Vein endothelial cell (primary cell): Measurements from ENCODE around the gene EMD. TPM values are rescaled to one million over a fixed set of nuclear protein-coding genes. Genes with fewer than 3 reads are reported as not detected.

ENCODE experiments used
- small RNA-seq: library from RNA; depleted of rRNA; stranded (forward); fragments of <200 nt; gene quantifications from one replicate; pipeline ENCODE3, GENCODE V24; 2012
- total RNA-seq: library from RNA; depleted of rRNA; stranded (reverse); fragments of >200 nt; gene quantifications from 2 replicates; pipeline ENCODE4 v1.2.3, GENCODE V29; 2012

The EMD gene
- 40.6 and 56.5 TPM in 2 replicates for total RNA-seq

GRCh38 chrX:154378799-154379568 lies at the start of gene EMD:
Gene EMD (plus strand): TSS chrX:154379295. CDS start chrX:154379485, 190 bp downstream.

GRCh38 chrX:154374313-154375155 lies 4.6 kb upstream of the EMD start, which contains the start of gene FLNA:
Gene FLNA (minus strand): TSS chrX:154374634. CDS start chrX:154371245, 3,389 bp downstream.

GRCh38 chrX:154397888-154398667 lies 19.0 kb downstream of the EMD start, which contains the start of gene RPL10:
Gene RPL10 (plus strand): TSS chrX:154398377. CDS start chrX:154398520, 143 bp downstream.

GRCh38 chrX:154409222-154409871 lies 30.3 kb downstream of the EMD start, which contains the start of gene DNASE1L1:
Gene DNASE1L1 (minus strand): TSS chrX:154409254. CDS start chrX:154405568, 3,686 bp downstream.

GRCh38 chrX:154428176-154429171 lies 49.4 kb downstream of the EMD start, which contains the start of gene ATP6AP1:
Gene ATP6AP1 (plus strand): TSS chrX:154428677. CDS start chrX:154428693, 16 bp downstream.

Small RNA genes within 50 kb of the gene (small RNA-seq; reads per million reads assigned to genes)
- gene SNORA70, result not detected

Other genes with a start within 250 kb of the EMD start
- gene OPN1LW, start 235.1 kb upstream of the EMD start, total RNA-seq, result not detected in 2 replicates
- gene OPN1MW, start 196.7 kb upstream of the EMD start, total RNA-seq, result not detected in 2 replicates
- gene OPN1MW2, start 159.5 kb upstream of the EMD start, total RNA-seq, result not detected in 2 replicates
- not detected in 2 replicates for gene OPN1MW3, start 121.7 kb upstream of the EMD start, total RNA-seq
- not detected in 2 replicates for gene TEX28, start 84.2 kb upstream of the EMD start, total RNA-seq
- gene TKTL1, start 83.5 kb upstream of the EMD start, total RNA-seq, result 0.10 TPM in 1 of 2 replicates, not detected in the other
- 1,650 and 2,218 TPM in 2 replicates for gene FLNA, start 4.7 kb upstream of the EMD start, total RNA-seq
- gene RPL10, start 19.1 kb downstream of the EMD start, total RNA-seq, result 3,434 and 3,696 TPM in 2 replicates
- gene DNASE1L1, start 30.0 kb downstream of the EMD start, total RNA-seq, result 102 and 110 TPM in 2 replicates
- gene TAFAZZIN, start 32.2 kb downstream of the EMD start, total RNA-seq, result 22.4 and 22.9 TPM in 2 replicates
- gene ATP6AP1, start 49.4 kb downstream of the EMD start, total RNA-seq, result 83.5 and 83.6 TPM in 2 replicates
- gene GDI1, start 57.9 kb downstream of the EMD start, total RNA-seq, result 80.5 and 121 TPM in 2 replicates
- gene FAM50A, start 64.8 kb downstream of the EMD start, total RNA-seq, result 39.4 and 44.1 TPM in 2 replicates
- gene PLXNA3, start 79.0 kb downstream of the EMD start, total RNA-seq, result 14.9 and 21.6 TPM in 2 replicates
- gene LAGE3, start 100.0 kb downstream of the EMD start, total RNA-seq, result 15.4 and 18.9 TPM in 2 replicates
- gene UBL4A, start 107.3 kb downstream of the EMD start, total RNA-seq, result 39.9 and 43.1 TPM in 2 replicates
- 29.9 and 33.6 TPM in 2 replicates for gene SLC10A3, start 111.3 kb downstream of the EMD start, total RNA-seq
- 17.7 and 22.2 TPM in 2 replicates for gene FAM3A, start 136.9 kb downstream of the EMD start, total RNA-seq
- 96.0 and 108 TPM in 2 replicates for gene G6PD, start 167.6 kb downstream of the EMD start, total RNA-seq
- gene IKBKG, start 168.3 kb downstream of the EMD start, total RNA-seq, result 25.7 and 26.8 TPM in 2 replicates
- not detected in 2 replicates for gene CTAG1A, start 205.8 kb downstream of the EMD start, total RNA-seq
- gene CTAG1B, start 240.0 kb downstream of the EMD start, total RNA-seq, result not detected in 2 replicates